Sigmoid colon (tissue), 7 donors: ENCODE measurements around the gene TMEM109. TPM values are rescaled to one million over a fixed set of nuclear protein-coding genes. Genes with fewer than 3 reads are reported as not detected.

Source experiments
- DNase-seq: peaks from one replicate; pipeline ENCODE4 v3.0.0-alpha.2; 2019
- H3K27ac ChIP-seq, 4 donors: fragments of 200-600 bp; sonication (generic); one replicate each; pipeline ENCODE4 v1.5.1; 2016 to 2019; ENCODE audit warnings: mild to moderate bottlenecking in 1 of 4
- H3K27me3 ChIP-seq, 3 donors: fragments of 200-600 bp; sonication (generic); one replicate each; pipeline ENCODE4 v1.5.1; 2019; ENCODE audit warnings: mild to moderate bottlenecking in 1 of 3
- H3K36me3 ChIP-seq, 4 donors: fragments of 200-600 bp; sonication (generic); one replicate each; pipeline ENCODE4 v1.5.1; 2016 to 2019
- H3K4me1 ChIP-seq, 4 donors: fragments of 200-600 bp; sonication (generic); one replicate each; pipeline ENCODE4 v1.5.1; 2017 to 2019
- H3K4me3 ChIP-seq, 4 donors: fragments of 200-600 bp; sonication (generic); one replicate each; pipeline ENCODE4 v1.5.1; 2017 to 2019; ENCODE audit warnings: mild to moderate bottlenecking in 2 of 4, moderate library complexity in 1 of 4
- H3K9me3 ChIP-seq, 4 donors: fragments of 200-600 bp in 3 of 4; sonication (generic) in 3 of 4; one replicate each; pipeline versions ENCODE4 v1.5.1 to v1.6.1; 2013 to 2019
- EP300 ChIP-seq, 4 donors: sonication (generic); formaldehyde crosslinking; IDR thresholded peaks; one replicate each; pipeline ENCODE4 v1.6.1; 2017; ENCODE audit warnings: antibody characterized with exemption in 4 of 4
- POLR2A ChIP-seq, 2 donors: fragments of 450-650 bp; IDR thresholded peaks; one replicate each; pipeline ENCODE4 v1.6.1; 2016; ENCODE audit warnings: antibody characterized with exemption in 2 of 2, mild to moderate bottlenecking in 2 of 2, moderate library complexity in 2 of 2
- POLR2AphosphoS5 ChIP-seq, 4 donors: sonication (generic); formaldehyde crosslinking; IDR thresholded peaks; one replicate each; pipeline ENCODE4 v1.6.1; 2017; ENCODE audit warnings: antibody characterized with exemption in 4 of 4
- WGBS, 2 donors: extraction: QIAGEN DNeasy Blood & Tissue Kit; methylation state at CpG; one replicate each; pipeline ENCODE4 v1.1.7; 2013; 5-methylcytosine and 5-hydroxymethylcytosine counted together
- intact Hi-C: fragments of 100-400 bp; cut with DNase I; formaldehyde crosslinking; loops from one replicate; pipeline ENCODE4 v1.15.1; 2023
- polyA plus RNA-seq, 3 donors: library from polyadenylated mRNA; stranded (reverse); fragments of 200-250 nt; gene quantifications; one replicate each; pipeline ENCODE4 v1.2.3, GENCODE V29; 2013
- total RNA-seq, 4 donors: library from RNA; depleted of rRNA; stranded (reverse); fragments of >200 nt; gene quantifications; one replicate each; pipeline ENCODE4 v1.1.0, GENCODE V29; 2016
- TF ChIP-seq, protein P1 (sequence below), 4 experiments: fragments of 450-650 bp in 3 of 4; fragments of 200-600 bp in 1 of 4; IDR thresholded peaks; one replicate each; pipeline ENCODE4 v1.5.1; 2016 to 2019; ENCODE audit warnings: antibody characterized with exemption in 4 of 4, mild to moderate bottlenecking in 3 of 4, moderate library complexity in 2 of 4
- donor health status: healthy with polysubstance abuse.
- donor health status: Bipolar disorder and iron deficiency.
- donor health status: healthy.

TMEM109 gene
- total and polyA plus RNA-seq, 7 donors = 16.2 to 115 (median 86.2) TPM

DNA sequence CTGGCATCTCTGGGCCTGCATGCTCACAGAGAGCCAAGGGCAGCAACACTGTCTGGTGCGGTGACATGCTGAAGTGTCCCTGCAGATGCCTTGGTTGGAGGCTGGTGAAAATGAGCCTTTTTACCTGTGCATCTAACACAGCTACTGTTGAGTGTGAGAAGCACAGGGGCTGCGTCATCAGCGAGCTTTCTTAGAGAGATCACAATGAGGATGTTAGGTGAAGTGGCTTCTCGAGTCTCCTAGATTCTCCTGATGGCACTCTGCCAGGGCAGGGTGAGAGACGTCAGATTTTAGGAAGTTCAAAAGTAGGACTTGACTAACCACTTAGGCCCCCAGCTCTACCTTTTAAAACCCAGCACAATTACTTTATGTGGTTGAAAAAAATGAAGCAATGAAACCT lies 41.6 kb downstream of the TMEM109 start:
- 41 to 47% methylated on average over 5 of the region's 5 CpGs for WGBS, 2 donors
- intact Hi-C loops = no loop called here
- Histone ChIP-seq H3K27ac (no peak overlapping the region), H3K9me3 (no peaks in the 10 kb centered on the region), H3K4me3 (no peak overlapping the region), H3K36me3 (no peaks in the 10 kb centered on the region), H3K4me1 (peaks cover 0 to 16% (median 12%) of the 10 kb centered on the region in 4 donors), H3K27me3 (no peaks in the 10 kb centered on the region)
- TF ChIP-seq POLR2AphosphoS5 (IDR thresholded peaks at IDR 0.05) (no peak), EP300 (IDR thresholded peaks at IDR 0.05) (no peak), POLR2A (IDR thresholded peaks at IDR 0.05) (no peak)
- TF ChIP-seq, protein P1, sequence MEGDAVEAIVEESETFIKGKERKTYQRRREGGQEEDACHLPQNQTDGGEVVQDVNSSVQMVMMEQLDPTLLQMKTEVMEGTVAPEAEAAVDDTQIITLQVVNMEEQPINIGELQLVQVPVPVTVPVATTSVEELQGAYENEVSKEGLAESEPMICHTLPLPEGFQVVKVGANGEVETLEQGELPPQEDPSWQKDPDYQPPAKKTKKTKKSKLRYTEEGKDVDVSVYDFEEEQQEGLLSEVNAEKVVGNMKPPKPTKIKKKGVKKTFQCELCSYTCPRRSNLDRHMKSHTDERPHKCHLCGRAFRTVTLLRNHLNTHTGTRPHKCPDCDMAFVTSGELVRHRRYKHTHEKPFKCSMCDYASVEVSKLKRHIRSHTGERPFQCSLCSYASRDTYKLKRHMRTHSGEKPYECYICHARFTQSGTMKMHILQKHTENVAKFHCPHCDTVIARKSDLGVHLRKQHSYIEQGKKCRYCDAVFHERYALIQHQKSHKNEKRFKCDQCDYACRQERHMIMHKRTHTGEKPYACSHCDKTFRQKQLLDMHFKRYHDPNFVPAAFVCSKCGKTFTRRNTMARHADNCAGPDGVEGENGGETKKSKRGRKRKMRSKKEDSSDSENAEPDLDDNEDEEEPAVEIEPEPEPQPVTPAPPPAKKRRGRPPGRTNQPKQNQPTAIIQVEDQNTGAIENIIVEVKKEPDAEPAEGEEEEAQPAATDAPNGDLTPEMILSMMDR (IDR thresholded peaks at IDR 0.05) = no peak
- DNase-seq = no peak

DNA sequence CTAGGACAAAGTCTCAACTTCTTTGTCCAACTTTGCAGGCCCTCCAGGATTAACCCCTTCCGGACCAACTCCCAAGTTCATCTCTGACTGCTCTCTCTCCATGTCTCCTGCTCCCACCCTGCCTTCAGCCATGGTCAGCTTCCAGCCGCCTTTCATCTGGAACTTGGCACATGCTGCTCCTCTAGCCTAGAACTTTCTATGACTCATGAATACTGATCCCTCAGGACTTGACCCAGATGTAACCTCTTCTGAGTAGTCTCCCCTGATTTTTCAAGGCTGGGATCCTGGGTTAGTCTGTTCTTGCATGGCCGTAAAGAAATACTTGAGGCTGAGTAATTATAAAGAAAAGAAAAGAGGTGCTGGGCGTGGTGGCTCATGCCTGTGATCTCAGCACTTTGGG lies 43.2 kb downstream of the TMEM109 start:
- TF ChIP-seq POLR2A (IDR thresholded peaks at IDR 0.05) (no peak), POLR2AphosphoS5 (IDR thresholded peaks at IDR 0.05) (no peak), EP300 (IDR thresholded peaks at IDR 0.05) (no peak)
- TF ChIP-seq, protein P1 (IDR thresholded peaks at IDR 0.05) = no peak
- H3K36me3 ChIP-seq = no peaks in the 10 kb centered on the region
- peaks cover 0 to 7% (median 4%) of the 10 kb centered on the region in 4 donors for H3K4me1 ChIP-seq
- no peak overlapping the region for H3K4me3 ChIP-seq
- intact Hi-C loops = no loop called here
- H3K27ac ChIP-seq = no peak overlapping the region
- no peak for DNase-seq
- H3K27me3 ChIP-seq = no peaks in the 10 kb centered on the region
- 86 to 88% methylated on average over 4 of the region's 4 CpGs for WGBS, 2 donors
- H3K9me3 ChIP-seq = no peaks in the 10 kb centered on the region

DNA sequence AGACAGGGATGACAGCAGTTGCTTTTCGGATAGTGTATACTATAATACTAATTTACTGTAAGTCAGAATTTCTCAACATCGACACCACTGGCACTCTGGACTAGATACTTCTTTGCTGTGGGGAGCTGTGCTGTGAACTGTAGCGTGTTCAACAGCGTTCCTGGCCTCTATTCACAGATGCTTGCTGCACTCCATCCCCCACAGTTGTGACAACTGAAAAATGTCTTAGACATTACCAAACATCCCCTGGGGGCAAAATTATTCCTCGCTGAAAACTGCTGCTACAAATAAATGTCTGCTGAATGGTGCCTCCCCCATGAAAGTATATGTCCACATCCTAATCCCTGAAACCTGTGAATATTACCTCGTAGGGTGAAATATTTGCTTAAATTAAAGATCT lies 45.5 kb downstream of the TMEM109 start:
- no peak overlapping the region for H3K27ac ChIP-seq
- H3K36me3 ChIP-seq = no peaks in the 10 kb centered on the region
- H3K9me3 ChIP-seq = no peaks in the 10 kb centered on the region
- H3K4me1 ChIP-seq = no peaks in the 10 kb centered on the region
- no peak for DNase-seq
- intact Hi-C loops = no loop called here
- WGBS, 2 donors = 79 to 89% methylated on average over 6 of the region's 6 CpGs
- H3K27me3 ChIP-seq = no peaks in the 10 kb centered on the region
- no peak for TF ChIP-seq EP300 (IDR thresholded peaks at IDR 0.05)
- no peak overlapping the region for H3K4me3 ChIP-seq

DNA sequence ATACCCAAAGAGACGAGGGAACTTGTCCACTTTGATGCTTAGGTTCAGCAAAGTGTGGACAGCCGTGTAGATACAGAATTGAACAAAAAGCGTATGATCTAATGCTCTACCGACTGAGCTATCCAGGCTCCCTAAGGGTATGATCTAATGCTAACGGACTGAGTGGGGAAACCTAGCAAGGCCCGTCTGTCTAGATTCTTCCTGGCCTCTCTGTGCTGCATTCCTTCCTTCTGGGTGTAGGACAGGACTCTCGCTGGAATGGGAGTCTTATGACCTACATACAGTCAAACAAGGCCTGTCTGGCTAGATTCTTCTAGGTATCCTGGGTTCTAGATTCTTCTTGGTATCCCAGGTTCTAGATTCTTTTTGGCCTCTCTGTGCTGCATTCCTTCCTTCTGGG lies 46.4 kb downstream of the TMEM109 start:
- Histone ChIP-seq H3K9me3 (no peaks in the 10 kb centered on the region), H3K4me3 (no peak overlapping the region), H3K27me3 (no peaks in the 10 kb centered on the region), H3K4me1 (no peaks in the 10 kb centered on the region), H3K27ac (no peak overlapping the region), H3K36me3 (no peaks in the 10 kb centered on the region)
- intact Hi-C loops = no loop called here
- DNase-seq = no peak
- WGBS, 2 donors = 90 to 95% methylated on average over 7 of the region's 7 CpGs
- TF ChIP-seq POLR2AphosphoS5 (IDR thresholded peaks at IDR 0.05) = no peak
- TF ChIP-seq POLR2A (IDR thresholded peaks at IDR 0.05) = no peak
- TF ChIP-seq, protein P1 (IDR thresholded peaks at IDR 0.05) = no peak

DNA sequence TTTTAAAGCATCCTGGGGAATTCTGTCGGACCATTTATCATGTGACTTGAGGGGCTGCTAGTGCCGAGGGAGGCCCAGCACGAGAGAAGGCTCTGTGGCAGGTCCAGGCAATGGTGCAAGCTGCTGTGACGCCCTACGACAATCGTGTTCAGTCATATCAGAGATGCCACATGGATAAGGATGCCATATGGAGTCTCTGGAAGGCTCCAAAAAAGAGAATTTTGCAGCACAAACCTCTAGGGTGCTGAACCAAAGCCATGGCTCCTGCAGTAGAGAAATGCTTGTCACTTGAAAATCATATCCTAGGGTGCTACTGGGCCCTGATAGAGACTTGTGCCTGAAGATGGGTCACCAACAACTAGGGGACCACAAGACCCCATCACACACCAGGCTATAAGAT lies 50.8 kb downstream of the TMEM109 start:
- Histone ChIP-seq H3K4me3 (no peak overlapping the region), H3K36me3 (no peaks in the 10 kb centered on the region), H3K27ac (no peak overlapping the region), H3K27me3 (no peaks in the 10 kb centered on the region), H3K4me1 (no peaks in the 10 kb centered on the region), H3K9me3 (no peaks in the 10 kb centered on the region)
- DNase-seq = no peak
- TF ChIP-seq EP300 (IDR thresholded peaks at IDR 0.05) = no peak
- intact Hi-C loops = no loop called here
- 87 to 89% methylated on average over 6 of the region's 6 CpGs for WGBS, 2 donors

DNA sequence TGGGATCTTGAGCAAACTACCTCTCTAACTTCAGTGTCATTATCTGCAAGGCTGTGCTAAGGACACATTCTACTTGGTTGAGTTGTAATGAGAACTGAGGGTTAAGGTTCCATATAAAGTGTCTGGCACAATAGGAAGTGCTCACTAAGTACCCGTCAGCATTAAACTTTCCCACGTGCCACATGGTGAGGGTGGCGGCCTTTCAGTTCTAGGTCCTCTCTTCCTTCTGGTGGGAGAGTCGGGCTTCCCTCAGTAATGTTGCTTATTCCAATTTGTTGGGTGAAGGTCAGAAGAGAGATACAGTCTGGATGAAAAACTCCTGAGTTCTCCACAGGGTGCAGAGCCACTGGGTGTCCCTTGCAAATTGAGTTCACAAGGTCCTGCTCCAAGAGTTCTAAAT lies 52.9 kb downstream of the TMEM109 start:
- H3K27me3 ChIP-seq = no peaks in the 10 kb centered on the region
- no peak overlapping the region for H3K27ac ChIP-seq
- H3K9me3 ChIP-seq = no peaks in the 10 kb centered on the region
- 82 to 83% methylated on average over 4 of the region's 4 CpGs for WGBS, 2 donors
- intact Hi-C loops = no loop called here
- no peak for DNase-seq
- H3K4me1 ChIP-seq = no peaks in the 10 kb centered on the region
- no peaks in the 10 kb centered on the region for H3K36me3 ChIP-seq
- TF ChIP-seq EP300 (IDR thresholded peaks at IDR 0.05) (no peak), POLR2AphosphoS5 (IDR thresholded peaks at IDR 0.05) (no peak)
- TF ChIP-seq, protein P1 (IDR thresholded peaks at IDR 0.05) = no peak
- no peak overlapping the region for H3K4me3 ChIP-seq
